Superior temporal gyrus (tissue), 1 donor: ENCODE data around the gene GPR108.
A peak's percentile ranks its signal among the peaks of the same experiment; 100 is the strongest.
"Not testable (repeated sequence)": the region's sequence is repeated elsewhere in the genome, so short reads cannot be mapped to it uniquely, and the experiment has no call there.

Experiments used
- DNase-seq: peaks from one replicate; pipeline ENCODE4 v3.0.0-alpha.2; 2016; ENCODE audit errors: extremely low spot score

The GPR108 gene

DNA sequence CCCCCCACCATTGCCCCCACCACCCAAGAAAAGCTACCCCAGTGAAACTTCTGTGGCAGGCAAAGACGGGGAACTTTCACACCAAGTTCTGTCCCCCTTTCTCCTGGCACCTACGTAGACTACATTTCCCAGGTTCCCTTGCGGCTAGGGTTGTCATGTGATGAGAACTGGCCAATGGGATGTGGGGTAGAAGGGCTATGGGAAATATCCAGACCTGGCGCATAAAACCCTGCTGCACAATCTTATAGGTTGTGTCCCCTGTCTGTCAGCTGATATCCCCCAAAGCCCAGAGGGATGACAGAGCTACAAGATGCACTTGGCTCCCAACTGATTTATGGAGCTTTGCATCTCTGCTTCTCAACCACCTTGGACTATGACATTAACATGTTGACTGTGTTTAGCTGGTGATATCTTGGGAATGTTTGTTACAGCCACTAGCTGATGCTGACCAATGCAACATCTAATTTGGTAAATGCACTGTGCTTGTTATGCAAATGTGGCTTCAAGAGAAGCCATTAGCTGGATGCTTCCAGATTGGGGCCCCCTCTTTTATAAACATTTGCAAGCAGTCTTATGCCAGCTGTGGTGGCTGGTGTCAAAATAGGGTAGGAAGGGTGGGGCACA is 23.8 kb upstream of the GPR108 start:
- no peak for DNase-seq

DNA sequence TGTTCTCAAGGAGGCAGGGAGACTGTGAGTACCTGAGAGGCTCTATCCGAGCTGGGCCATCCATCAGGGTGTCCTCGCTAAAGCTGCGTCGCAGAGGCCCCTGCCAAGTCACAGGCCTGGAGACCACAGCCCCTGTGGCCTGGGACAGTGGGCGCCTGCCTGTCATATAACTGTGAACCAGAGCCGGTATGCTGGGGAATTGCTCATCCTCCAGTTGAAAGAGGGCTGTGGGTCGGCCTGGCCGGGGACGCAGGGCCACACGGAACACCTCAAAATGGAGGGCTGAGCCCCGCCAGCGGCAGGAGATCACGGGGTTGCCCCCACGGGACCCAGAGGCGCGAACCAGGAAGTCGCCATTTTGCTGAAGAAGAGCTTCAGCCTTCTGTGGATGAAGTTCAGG is 23.2 kb upstream of the GPR108 start:
- no peak for DNase-seq

DNA sequence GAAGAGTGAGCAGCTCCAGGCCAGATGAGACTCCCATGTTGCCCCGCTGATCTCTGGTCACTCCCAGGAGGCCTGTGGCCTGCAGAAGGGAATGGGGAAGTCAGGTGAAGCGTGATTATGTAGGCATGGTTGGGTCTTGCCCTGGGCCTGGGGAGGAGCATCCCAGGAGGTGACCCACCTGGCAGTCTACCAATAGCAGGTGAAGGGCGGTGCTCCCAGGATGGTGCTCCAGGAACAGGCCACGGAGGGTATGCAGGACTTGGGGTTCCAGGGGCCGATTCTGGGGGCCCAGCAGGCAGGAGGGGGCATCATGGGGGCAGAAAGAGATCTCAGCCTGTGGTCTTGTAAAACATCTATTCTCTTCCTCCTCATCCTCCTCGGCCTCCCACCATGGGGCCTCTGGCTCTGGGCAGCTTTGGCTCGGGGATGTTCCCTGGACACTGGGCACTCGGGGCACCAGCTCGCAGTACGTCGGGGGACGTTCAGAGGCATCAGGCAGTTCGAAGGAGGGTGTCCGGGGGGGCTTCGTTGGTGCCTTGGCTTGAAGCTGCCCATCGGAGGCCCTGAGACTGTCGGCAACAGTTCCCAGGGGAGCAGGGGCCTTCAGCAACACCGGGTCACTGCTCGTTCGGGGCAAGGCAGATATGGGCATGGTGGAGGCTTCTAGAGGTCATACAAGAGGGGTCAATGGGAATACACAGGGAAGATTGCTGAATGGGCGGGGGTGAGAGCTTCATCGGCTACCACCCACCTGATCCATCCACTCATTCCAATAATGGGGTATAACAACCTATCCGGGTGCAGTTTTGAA is 17.5 kb upstream of the GPR108 start:
- DNase-seq, result no peak

GRCh38 chr19:6754136-6754535 is 16.8 kb upstream of the GPR108 start:
- no peak for DNase-seq

- DNase-seq, result no peak
Measured at GRCh38 chr19:6753178-6754031, 16.0 kb upstream of the GPR108 start.

GRCh38 chr19:6752256-6753177 is 15.1 kb upstream of the GPR108 start:
- DNase-seq, result no peak

DNA sequence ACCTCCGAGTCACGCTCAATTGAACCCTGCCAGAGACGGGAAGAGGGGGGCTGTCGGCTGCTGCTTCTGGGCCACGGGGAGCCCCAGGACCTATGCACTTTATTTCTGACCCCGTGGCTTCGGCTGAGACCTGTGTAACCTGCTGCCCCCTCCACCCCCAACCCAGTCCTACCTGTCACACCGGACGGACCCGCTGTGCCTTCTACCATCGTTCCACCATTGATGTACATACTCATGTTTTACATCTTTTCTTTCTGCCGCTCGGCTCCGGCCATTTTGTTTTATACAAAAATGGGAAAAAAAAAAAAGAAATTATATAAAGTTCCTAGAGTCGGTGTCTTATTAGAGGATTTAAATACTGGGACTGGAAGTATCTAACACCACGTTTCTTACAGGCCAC is 13.8 kb upstream of the GPR108 start:
- DNase-seq, result no peak

GRCh38 chr19:6750062-6750461 is 12.7 kb upstream of the GPR108 start:
- no peak for DNase-seq

DNA sequence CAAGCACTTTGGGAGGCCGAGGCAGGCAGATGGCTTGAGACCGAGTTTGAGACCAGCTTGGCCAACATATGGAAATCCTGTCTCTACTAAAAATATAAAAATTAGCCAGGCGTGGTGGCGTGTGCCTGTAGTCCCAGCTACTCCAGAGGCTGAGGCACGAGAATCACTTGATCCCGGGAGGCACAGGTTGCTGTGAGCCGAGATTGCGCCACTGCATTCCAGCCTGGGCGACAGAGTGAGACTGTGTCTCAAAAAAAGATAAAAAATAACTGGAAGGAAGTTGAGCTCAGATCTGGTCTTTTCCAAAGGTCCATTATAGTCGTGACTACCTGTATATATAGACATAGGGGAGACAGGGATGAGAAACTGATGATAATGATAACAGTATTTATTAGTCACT is 11.2 kb upstream of the GPR108 start:
- DNase-seq, result not testable (repeated sequence)

DNA sequence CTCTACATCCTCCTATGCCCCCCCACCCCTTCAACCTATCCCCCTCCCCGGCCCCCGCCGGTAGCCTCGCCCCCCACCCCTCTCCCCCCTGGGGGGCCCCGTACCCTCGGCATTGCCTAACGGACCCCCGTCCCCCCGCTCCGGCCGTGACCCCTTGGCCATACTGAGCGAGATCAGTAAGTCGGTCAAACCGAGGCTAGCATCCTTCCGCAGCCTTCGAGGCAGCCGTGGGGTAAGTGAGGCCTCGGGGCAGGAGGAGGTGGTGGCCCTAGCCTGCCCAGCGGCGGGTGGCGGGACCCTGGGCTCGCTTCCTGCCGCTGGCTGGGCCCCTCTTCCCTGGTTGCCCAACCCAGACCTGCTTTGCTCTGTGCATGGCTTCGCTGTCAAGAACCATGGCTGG is 8.6 kb upstream of the GPR108 start:
- DNase-seq, result no peak

DNA sequence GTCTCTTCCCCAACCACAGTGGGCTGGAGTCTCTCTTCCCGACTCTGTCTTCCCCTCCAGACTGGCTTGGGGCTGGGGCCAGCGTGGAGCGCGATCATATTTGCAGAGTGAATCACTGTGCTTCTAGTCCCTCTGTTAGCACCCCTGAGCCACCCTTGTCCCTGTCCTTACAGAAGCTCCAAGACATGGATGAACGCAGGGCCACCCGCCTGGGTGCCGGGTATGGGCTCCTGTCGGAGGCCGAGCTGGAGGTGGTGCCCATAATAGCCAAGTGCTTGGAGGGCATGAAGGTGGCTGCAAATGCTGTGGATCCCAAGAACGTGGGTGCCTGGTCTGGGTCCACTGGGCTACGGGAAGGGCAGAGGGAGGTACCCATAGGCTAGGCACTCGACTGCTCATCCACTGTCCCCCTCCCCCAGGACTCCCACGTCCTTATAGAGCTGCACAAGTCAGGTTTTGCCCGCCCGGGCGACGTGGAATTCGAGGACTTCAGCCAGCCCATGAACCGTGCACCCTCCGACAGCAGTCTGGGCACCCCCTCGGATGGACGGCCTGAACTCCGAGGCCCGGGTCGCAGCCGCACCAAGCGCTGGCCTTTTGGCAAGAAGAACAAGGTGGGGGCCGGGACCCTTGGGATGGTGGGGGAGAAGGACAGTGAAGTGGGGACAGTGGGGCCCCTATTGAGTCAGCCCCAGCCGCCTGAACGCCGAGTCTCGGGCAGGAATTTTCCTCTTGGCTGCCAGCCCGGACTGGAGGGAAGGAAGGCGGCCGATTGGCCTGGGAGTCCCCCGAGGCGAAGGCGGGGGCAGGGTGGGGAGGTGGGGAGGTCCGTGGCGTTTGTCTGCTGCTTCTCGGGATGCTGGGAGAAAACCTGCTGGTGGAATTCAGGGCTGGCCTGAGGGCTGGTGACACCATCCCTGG is 7.3 kb upstream of the GPR108 start:
- DNase-seq, result peak; percentile 17

- no peak for DNase-seq
Measured at GRCh38 chr19:6743714-6744380, 6.5 kb upstream of the GPR108 start.

GRCh38 chr19:6743066-6743465 is 5.7 kb upstream of the GPR108 start:
- DNase-seq, result no peak

- DNase-seq, result no peak
Measured at GRCh38 chr19:6740589-6741343, 3.4 kb upstream of the GPR108 start.

GRCh38 chr19:6739883-6740588 is 2.7 kb upstream of the GPR108 start:
- no peak for DNase-seq

- DNase-seq, result peak; percentile 81
Measured at GRCh38 chr19:6739390-6739882, 2.1 kb upstream of the GPR108 start, which contains the start of gene TRIP10. Gene TRIP10 (plus strand): TSS chr19:6739680. CDS start chr19:6739762, 82 bp downstream.

- peak; percentile 12 for DNase-seq
Measured at GRCh38 chr19:6738787-6739389, 1.5 kb upstream of the GPR108 start.
